ENCODE results near the gene KCNS3. TPM values are rescaled to one million over a fixed set of nuclear protein-coding genes. Genes with fewer than 3 reads are reported as not detected.

The KCNS3 gene
- total and polyA plus RNA-seq, 2 of the 13 experiments (the other 11 are each of a cell fraction or from before 2014, with no cell fraction given): not detected

DNA sequence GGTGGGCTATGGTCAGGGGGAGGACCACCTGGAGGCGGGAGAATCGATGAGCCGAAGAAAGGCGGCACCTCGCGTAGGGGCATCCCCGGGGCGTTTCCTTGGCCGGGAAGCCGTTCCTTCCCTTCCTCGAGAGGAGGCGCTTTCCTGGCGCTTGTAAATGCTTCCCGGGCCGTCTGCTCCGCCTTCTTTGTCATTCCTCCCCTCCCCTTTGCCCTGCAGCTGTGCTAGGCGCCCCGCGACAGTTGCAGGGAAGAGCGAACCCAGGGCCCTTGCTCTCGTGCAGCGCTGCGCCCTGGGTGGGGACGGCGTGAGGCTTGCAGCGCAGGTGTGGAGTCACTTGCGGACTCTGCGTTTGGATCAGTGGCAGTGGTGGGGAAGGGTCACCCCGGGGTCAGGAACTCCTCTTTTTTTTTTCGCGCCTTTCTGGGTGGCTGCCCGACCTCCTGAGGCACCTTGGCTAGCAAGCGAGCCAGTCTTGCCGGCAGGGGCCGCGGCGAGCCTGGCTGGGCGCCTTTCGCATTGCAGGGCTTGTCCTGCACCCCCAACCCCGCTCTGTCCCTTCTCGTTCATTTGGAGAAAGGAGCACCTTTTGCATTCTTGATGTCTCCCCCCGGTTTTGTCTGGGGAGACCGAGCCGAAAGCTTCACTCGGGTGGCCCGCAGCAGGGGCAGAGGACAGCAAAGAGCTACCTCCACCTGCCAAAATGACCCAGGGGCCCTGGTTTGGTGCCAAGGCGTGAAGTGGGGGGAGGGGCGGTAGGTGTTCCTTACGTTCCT is 858 bp downstream of the KCNS3 start:
- in situ Hi-C loops (cut with HindIII; ENCODE audit: extremely low pct_ligation_motif_present, low pct_unique_long_range_greater_than_20kb): no loop called here
- 13% methylated on average over 46 of the region's 49 CpGs for WGBS (ENCODE audit: low lambda C conversion rate)
- H3K36me3 ChIP-seq (replicated peaks in 1 of 2; ENCODE audit: control insufficient read depth in 1 of 2, insufficient read depth in 2 of 2, low read length in 2 of 2): no peaks in the 10 kb centered on the region
- no peak for DNase-seq (ENCODE audit: low spot score)
- H3K27me3 ChIP-seq (ENCODE audit: control insufficient read depth in 1 of 2, insufficient read depth in 2 of 2, low read length in 2 of 2): peaks cover 17 to 49% of the 10 kb centered on the region in 2 experiments
- H3K9me3 ChIP-seq (ENCODE audit: low read length): no peaks in the 10 kb centered on the region
- H3K4me2 ChIP-seq (ENCODE audit: low read depth, low read length): peak overlapping the region; percentile 64
- BruUV-seq (replicated peaks): no TSS peak
- intact Hi-C loops (cut with micrococcal nuclease; ENCODE audit: unreplicated experiment): no loop called here
- ChIA-PET POLR2A (no interaction called here), CTCF (ENCODE audit: low intra/inter-chr PET ratio, low total read pairs) (no interaction called here)
- H2AFZ ChIP-seq (ENCODE audit: low read length): no peak overlapping the region
- peak overlapping the region in 2 of 3 experiments; percentile 19 to 59; a peak in 4 of 6 replicates for H3K4me3 ChIP-seq (replicated peaks in 1 of 3; ENCODE audit: insufficient read depth in 1 of 3, low read depth in 2 of 3, low read length in 3 of 3)
- no peak overlapping the region for H3K9ac ChIP-seq (ENCODE audit: insufficient read depth, low read depth, low read length)
- no peak for FAIRE-seq
- ATAC-seq: peak; percentile 79
- no peaks in the 10 kb centered on the region for H4K20me1 ChIP-seq (ENCODE audit: insufficient read depth, low read length)
- H3K27ac ChIP-seq (ENCODE audit: extremely low read length, insufficient read depth, low read length): no peak overlapping the region
- H3K4me1 ChIP-seq (ENCODE audit: insufficient read depth, low read length): peaks cover 17% of the 10 kb centered on the region
- no peaks in the 10 kb centered on the region for H3K79me2 ChIP-seq (ENCODE audit: insufficient read depth, low read length)
- TF ChIP-seq POLR2AphosphoS2 (IDR thresholded peaks at IDR 0.05; ENCODE audit: low read depth, low read length): no peak
- TF ChIP-seq, protein P1, sequence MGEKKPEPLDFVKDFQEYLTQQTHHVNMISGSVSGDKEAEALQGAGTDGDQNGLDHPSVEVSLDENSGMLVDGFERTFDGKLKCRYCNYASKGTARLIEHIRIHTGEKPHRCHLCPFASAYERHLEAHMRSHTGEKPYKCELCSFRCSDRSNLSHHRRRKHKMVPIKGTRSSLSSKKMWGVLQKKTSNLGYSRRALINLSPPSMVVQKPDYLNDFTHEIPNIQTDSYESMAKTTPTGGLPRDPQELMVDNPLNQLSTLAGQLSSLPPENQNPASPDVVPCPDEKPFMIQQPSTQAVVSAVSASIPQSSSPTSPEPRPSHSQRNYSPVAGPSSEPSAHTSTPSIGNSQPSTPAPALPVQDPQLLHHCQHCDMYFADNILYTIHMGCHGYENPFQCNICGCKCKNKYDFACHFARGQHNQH (CRISPR knock-in tag; IDR thresholded peaks at IDR 0.05): no peak
- 0 out of 2 replicates have a peak, but pooled peaks have one; percentile 21 for TF ChIP-seq ZNF263 (CRISPR knock-in tag; IDR thresholded peaks at IDR 0.05)
- TF ChIP-seq, protein P2, sequence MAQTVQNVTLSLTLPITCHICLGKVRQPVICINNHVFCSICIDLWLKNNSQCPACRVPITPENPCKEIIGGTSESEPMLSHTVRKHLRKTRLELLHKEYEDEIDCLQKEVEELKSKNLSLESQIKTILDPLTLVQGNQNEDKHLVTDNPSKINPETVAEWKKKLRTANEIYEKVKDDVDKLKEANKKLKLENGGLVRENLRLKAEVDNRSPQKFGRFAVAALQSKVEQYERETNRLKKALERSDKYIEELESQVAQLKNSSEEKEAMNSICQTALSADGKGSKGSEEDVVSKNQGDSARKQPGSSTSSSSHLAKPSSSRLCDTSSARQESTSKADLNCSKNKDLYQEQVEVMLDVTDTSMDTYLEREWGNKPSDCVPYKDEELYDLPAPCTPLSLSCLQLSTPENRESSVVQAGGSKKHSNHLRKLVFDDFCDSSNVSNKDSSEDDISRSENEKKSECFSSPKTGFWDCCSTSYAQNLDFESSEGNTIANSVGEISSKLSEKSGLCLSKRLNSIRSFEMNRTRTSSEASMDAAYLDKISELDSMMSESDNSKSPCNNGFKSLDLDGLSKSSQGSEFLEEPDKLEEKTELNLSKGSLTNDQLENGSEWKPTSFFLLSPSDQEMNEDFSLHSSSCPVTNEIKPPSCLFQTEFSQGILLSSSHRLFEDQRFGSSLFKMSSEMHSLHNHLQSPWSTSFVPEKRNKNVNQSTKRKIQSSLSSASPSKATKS (CRISPR knock-in tag; IDR thresholded peaks at IDR 0.05): no peak
- no peak for TF ChIP-seq RELA (CRISPR knock-in tag; IDR thresholded peaks at IDR 0.05)
- TF ChIP-seq GATAD1 (CRISPR knock-in tag; IDR thresholded peaks at IDR 0.05): no peak
- TF ChIP-seq ZNF768 (CRISPR knock-in tag; IDR thresholded peaks at IDR 0.05): peak; percentile 13; the same call in 1 of the 2 replicates
- TF ChIP-seq, protein P3, sequence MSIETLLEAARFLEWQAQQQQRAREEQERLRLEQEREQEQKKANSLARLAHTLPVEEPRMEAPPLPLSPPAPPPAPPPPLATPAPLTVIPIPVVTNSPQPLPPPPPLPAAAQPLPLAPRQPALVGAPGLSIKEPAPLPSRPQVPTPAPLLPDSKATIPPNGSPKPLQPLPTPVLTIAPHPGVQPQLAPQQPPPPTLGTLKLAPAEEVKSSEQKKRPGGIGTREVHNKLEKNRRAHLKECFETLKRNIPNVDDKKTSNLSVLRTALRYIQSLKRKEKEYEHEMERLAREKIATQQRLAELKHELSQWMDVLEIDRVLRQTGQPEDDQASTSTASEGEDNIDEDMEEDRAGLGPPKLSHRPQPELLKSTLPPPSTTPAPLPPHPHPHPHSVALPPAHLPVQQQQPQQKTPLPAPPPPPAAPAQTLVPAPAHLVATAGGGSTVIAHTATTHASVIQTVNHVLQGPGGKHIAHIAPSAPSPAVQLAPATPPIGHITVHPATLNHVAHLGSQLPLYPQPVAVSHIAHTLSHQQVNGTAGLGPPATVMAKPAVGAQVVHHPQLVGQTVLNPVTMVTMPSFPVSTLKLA (IDR thresholded peaks at IDR 0.05): no peak
- TF ChIP-seq, protein P4, sequence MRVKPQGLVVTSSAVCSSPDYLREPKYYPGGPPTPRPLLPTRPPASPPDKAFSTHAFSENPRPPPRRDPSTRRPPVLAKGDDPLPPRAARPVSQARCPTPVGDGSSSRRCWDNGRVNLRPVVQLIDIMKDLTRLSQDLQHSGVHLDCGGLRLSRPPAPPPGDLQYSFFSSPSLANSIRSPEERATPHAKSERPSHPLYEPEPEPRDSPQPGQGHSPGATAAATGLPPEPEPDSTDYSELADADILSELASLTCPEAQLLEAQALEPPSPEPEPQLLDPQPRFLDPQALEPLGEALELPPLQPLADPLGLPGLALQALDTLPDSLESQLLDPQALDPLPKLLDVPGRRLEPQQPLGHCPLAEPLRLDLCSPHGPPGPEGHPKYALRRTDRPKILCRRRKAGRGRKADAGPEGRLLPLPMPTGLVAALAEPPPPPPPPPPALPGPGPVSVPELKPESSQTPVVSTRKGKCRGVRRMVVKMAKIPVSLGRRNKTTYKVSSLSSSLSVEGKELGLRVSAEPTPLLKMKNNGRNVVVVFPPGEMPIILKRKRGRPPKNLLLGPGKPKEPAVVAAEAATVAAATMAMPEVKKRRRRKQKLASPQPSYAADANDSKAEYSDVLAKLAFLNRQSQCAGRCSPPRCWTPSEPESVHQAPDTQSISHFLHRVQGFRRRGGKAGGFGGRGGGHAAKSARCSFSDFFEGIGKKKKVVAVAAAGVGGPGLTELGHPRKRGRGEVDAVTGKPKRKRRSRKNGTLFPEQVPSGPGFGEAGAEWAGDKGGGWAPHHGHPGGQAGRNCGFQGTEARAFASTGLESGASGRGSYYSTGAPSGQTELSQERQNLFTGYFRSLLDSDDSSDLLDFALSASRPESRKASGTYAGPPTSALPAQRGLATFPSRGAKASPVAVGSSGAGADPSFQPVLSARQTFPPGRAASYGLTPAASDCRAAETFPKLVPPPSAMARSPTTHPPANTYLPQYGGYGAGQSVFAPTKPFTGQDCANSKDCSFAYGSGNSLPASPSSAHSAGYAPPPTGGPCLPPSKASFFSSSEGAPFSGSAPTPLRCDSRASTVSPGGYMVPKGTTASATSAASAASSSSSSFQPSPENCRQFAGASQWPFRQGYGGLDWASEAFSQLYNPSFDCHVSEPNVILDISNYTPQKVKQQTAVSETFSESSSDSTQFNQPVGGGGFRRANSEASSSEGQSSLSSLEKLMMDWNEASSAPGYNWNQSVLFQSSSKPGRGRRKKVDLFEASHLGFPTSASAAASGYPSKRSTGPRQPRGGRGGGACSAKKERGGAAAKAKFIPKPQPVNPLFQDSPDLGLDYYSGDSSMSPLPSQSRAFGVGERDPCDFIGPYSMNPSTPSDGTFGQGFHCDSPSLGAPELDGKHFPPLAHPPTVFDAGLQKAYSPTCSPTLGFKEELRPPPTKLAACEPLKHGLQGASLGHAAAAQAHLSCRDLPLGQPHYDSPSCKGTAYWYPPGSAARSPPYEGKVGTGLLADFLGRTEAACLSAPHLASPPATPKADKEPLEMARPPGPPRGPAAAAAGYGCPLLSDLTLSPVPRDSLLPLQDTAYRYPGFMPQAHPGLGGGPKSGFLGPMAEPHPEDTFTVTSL (CRISPR knock-in tag; IDR thresholded peaks at IDR 0.05; ENCODE audit: borderline replicate concordance): no peak
- peak; percentile 23; the same call in 1 of the 2 replicates for TF ChIP-seq KDM2A (CRISPR knock-in tag; IDR thresholded peaks at IDR 0.05; ENCODE audit: borderline replicate concordance, low read depth)
- no peak for TF ChIP-seq ZZZ3 (CRISPR knock-in tag; IDR thresholded peaks at IDR 0.05; ENCODE audit: borderline replicate concordance)
- no peak for TF ChIP-seq NCOR1 (IDR thresholded peaks at IDR 0.05; ENCODE audit: borderline replicate concordance, low read length)
- no peak for TF ChIP-seq SRSF9 (IDR thresholded peaks at IDR 0.05; ENCODE audit: borderline replicate concordance, insufficient read depth, low read depth, low read length, poor library complexity, severe bottlenecking)
